ENCODE results near the gene RS1. TPM values are rescaled to one million over a fixed set of nuclear protein-coding genes. Genes with fewer than 3 reads are reported as not detected.

Gene RS1
- total RNA-seq, 2 donors from 2014 or later: not detected

DNA sequence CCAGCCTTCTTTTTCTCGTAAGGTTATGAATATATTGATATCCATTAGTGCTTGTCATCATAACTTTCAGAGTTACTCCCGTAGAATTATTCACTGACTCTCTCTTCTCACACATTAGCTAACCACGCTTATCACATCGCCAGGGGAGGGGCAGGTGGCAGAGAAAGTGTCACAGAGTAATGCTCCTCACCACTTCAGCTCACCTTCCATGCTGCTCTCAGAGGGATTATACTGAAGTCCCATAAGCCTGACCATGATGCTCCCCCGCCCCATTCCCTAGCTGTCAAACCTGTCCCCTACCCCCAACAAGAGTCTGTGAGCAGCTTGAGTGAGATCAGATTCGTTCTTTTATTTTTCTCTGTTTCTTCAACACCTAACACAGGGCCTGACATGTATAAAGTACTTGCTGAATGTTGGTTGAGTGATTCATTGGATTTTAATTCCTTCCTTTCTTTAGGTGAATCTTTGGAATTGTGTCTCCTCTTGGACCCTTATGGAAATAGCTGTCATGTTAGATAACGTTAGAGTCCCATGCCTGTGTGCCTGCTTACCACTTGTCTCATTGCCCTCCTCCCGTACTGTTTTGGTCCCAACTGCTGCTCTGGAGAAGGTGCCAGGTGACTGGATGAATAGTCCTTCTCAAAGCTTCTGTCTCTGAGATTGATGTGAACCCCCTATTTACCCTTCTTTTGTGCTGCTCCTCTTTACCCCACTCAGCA, 55.1 kb downstream of the RS1 start:
- no peaks in the 10 kb centered on the region for H3K4me1 Mint-ChIP-seq (ENCODE audit: low read depth)
- no peaks in the 10 kb centered on the region for H3K9me3 Mint-ChIP-seq
- H3K4me3 Mint-ChIP-seq: no peak overlapping the region
- no peaks in the 10 kb centered on the region for H3K27me3 Mint-ChIP-seq (ENCODE audit: low read depth)
- no peaks in the 10 kb centered on the region for H3K36me3 Mint-ChIP-seq (ENCODE audit: insufficient read depth in 2 of 2)
- ATAC-seq (replicated peaks in 1 of 2): no peak
- DNase-seq: no peak
- no peak overlapping the region for H3K27ac Mint-ChIP-seq

DNA sequence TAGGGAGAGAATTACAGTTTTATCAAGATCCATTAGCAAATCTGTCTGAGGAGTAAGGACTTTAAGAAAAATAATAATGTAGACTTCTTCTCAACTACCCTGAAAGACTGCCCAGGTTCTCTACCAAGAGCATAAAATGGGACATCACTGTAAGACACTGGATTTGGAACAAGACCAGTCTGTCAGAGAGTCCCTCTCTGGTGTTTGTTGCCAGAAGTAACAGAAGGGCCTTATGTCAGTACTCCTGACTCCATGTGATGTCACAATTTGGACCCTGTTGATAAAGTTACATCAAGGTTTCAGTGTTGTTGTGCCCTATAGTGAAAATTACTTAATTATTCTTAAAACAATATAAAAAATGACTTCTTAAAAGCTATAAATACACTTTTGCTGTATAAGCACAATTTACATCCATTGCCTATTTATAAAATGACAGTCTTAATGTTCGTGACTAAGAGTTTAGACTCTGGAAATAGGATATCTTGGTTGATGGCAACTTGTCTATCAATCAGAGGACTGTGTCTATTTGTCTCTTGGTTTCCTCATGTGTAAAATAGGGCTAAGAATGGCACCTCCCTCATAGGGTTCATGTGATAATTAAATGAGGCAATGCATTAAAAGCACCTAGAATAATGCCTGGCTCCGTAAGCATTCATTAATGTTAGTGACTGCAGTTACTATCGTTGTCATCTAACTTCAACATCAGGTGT, 57.8 kb downstream of the RS1 start:
- DNase-seq (no peak), ATAC-seq (replicated peaks in 1 of 2) (no peak)
- no peak overlapping the region for H3K27ac Mint-ChIP-seq
- H3K4me3 Mint-ChIP-seq: no peak overlapping the region
- no peaks in the 10 kb centered on the region for H3K27me3 Mint-ChIP-seq (ENCODE audit: low read depth)
- H3K4me1 Mint-ChIP-seq (ENCODE audit: low read depth): no peaks in the 10 kb centered on the region
- no peaks in the 10 kb centered on the region for H3K36me3 Mint-ChIP-seq (ENCODE audit: insufficient read depth in 2 of 2)
- no peaks in the 10 kb centered on the region for H3K9me3 Mint-ChIP-seq

DNA sequence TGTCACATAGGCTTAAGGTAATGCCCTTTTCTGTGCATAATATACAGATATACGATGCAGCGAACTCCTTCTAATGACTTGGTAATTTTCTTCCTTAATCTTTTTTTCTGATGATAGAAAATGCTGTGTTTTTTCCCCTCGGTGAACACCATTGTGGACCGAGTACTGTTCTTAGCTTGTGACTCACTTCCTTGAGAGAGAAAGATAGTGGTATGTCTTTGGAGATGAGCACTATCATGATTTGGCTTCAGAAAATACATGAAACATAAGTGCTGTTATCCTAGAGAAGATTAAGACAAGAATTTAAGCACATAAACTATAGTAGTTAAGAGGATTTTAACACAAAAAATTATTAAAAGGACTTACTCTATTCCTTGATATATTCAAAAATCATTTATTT, 63.9 kb downstream of the RS1 start:
- H3K27me3 Mint-ChIP-seq (ENCODE audit: low read depth): no peaks in the 10 kb centered on the region
- H3K36me3 Mint-ChIP-seq (ENCODE audit: insufficient read depth in 2 of 2): no peaks in the 10 kb centered on the region
- ATAC-seq (replicated peaks in 1 of 2) (no peak), DNase-seq (no peak)
- no peaks in the 10 kb centered on the region for H3K4me1 Mint-ChIP-seq (ENCODE audit: low read depth)
- no peak overlapping the region for H3K4me3 Mint-ChIP-seq
- H3K9me3 Mint-ChIP-seq: no peaks in the 10 kb centered on the region
- no peak overlapping the region for H3K27ac Mint-ChIP-seq

DNA sequence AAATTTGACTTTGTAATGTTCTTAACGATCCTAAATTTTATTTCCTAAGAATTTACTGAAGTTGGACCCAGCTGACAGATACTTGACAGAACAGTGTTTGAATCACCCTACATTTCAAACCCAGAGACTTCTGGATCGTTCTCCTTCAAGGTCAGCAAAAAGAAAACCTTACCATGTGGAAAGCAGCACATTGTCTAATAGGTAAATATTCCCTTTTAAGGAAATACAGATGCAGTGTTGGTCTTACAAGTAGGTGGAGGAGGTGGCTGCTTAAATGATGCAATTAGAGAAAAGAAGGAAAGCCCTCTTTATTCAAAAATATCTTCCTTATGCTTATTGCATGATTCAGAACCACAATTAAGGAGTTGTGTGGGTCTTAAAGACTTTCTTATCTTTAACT, 73.5 kb downstream of the RS1 start:
- no peak overlapping the region for H3K27ac Mint-ChIP-seq
- H3K36me3 Mint-ChIP-seq (ENCODE audit: insufficient read depth in 2 of 2): no peaks in the 10 kb centered on the region
- no peaks in the 10 kb centered on the region for H3K9me3 Mint-ChIP-seq
- no peaks in the 10 kb centered on the region for H3K4me1 Mint-ChIP-seq (ENCODE audit: low read depth)
- ATAC-seq (replicated peaks in 1 of 2): no peak
- DNase-seq: no peak
- H3K27me3 Mint-ChIP-seq (ENCODE audit: low read depth): no peaks in the 10 kb centered on the region
- H3K4me3 Mint-ChIP-seq: no peak overlapping the region

DNA sequence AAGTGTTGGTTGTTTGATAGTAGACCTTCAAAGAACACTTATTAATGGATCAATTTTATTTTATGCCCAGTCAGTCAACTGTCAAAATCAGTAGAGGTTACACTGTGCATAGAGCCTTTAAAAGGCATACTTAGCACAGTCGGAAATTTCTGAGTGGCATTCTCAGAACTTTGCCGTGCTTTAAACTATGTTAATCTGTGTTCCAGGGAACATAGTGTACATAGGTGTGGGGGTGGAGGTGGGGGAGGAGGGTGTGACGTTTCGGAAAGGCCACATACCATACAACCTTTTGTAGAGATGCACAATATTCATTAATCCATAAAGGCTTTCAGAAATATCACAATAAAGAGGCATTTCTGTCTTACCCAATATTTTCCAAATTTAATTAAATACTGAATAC, 75.8 kb downstream of the RS1 start:
- no peaks in the 10 kb centered on the region for H3K4me1 Mint-ChIP-seq (ENCODE audit: low read depth)
- H3K36me3 Mint-ChIP-seq (ENCODE audit: insufficient read depth in 2 of 2): no peaks in the 10 kb centered on the region
- no peaks in the 10 kb centered on the region for H3K9me3 Mint-ChIP-seq
- H3K4me3 Mint-ChIP-seq: no peak overlapping the region
- no peak overlapping the region for H3K27ac Mint-ChIP-seq
- DNase-seq (no peak), ATAC-seq (replicated peaks in 1 of 2) (no peak)
- no peaks in the 10 kb centered on the region for H3K27me3 Mint-ChIP-seq (ENCODE audit: low read depth)

DNA sequence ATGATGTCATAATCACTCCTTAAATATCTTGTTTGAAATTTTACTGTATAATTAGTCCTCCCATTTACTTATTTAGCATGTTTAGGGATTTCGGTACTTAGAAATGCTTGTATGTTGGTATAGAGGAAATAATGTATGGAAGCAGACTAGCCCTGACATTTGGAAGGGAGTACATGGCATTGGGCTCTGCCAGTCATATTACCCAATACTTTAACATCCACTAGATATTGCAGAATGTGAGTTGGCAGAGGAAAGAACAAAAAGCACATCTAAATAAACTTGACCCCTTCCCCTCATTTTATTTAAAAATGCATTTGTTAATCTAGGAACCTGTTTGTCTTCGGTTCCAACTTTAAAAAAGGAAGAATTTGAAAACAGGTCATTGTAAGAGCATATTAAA, 77.8 kb downstream of the RS1 start:
- H3K9me3 Mint-ChIP-seq: no peaks in the 10 kb centered on the region
- H3K4me3 Mint-ChIP-seq: no peak overlapping the region
- no peaks in the 10 kb centered on the region for H3K4me1 Mint-ChIP-seq (ENCODE audit: low read depth)
- H3K27ac Mint-ChIP-seq: no peak overlapping the region
- ATAC-seq (replicated peaks in 1 of 2) (no peak), DNase-seq (no peak)
- no peaks in the 10 kb centered on the region for H3K27me3 Mint-ChIP-seq (ENCODE audit: low read depth)
- no peaks in the 10 kb centered on the region for H3K36me3 Mint-ChIP-seq (ENCODE audit: insufficient read depth in 2 of 2)

DNA sequence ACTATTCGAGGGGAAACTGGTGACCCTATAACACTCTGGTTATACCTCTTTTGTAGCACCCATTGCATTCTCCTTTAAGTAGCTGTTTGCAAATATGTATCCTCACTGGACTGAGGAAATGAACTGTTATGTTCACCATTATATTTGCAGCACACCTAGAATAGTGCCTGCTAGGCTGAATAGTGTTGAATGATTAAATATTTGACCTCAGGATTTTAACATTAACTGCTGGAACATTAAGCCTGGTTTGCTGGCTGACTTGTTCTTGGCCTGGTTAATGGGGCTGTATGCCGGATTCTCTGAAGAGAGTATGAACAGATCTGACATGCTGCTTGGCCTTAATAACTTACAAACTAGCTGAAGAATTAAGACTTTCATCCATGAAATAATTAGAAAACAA, 80.1 kb downstream of the RS1 start:
- H3K9me3 Mint-ChIP-seq: no peaks in the 10 kb centered on the region
- H3K4me3 Mint-ChIP-seq: no peak overlapping the region
- ATAC-seq (replicated peaks in 1 of 2) (no peak), DNase-seq (no peak)
- no peaks in the 10 kb centered on the region for H3K27me3 Mint-ChIP-seq (ENCODE audit: low read depth)
- H3K27ac Mint-ChIP-seq: no peak overlapping the region
- no peaks in the 10 kb centered on the region for H3K4me1 Mint-ChIP-seq (ENCODE audit: low read depth)
- H3K36me3 Mint-ChIP-seq (ENCODE audit: insufficient read depth in 2 of 2): no peaks in the 10 kb centered on the region

Other genes with a start within 250 kb of the RS1 start
- 1 to 10 TPM; 2.2 to 2.6 TPM for gene CDKL5, start 246.5 kb downstream of the RS1 start, total RNA-seq
- gene PPEF1, start 35.5 kb upstream of the RS1 start, total RNA-seq: under 1 TPM; 0.74 to 0.97 TPM

Measured in activated T-cell treated with anti-CD3 and anti-CD28 coated beads, Interleukin-2, amount 50 U/mL, for 72 hours (primary cell).